HG02798 (cell line): ENCODE measurements around the gene CYGB.
A peak's percentile ranks its signal among the peaks of the same experiment; 100 is the strongest.

Experiments used
- ATAC-seq: cut with Tn5 transposase; IDR thresholded peaks from one replicate; pipeline ENCODE4 v1.9.1; 2021; ENCODE audit warnings: mild to moderate bottlenecking; ENCODE audit not compliant: unreplicated experiment, poor library complexity

The CYGB gene

GRCh38 chr17:76553178-76553908 lies 15.8 kb upstream of the CYGB start:
- ATAC-seq, result no peak

- ATAC-seq, result no peak
Observed at GRCh38 chr17:76551685-76552084, 14.2 kb upstream of the CYGB start.

GRCh38 chr17:76550712-76551615 lies 13.5 kb upstream of the CYGB start:
- ATAC-seq, result no peak

- ATAC-seq, result no peak
Observed at GRCh38 chr17:76549539-76549938, 12.0 kb upstream of the CYGB start.

GRCh38 chr17:76549215-76549518 lies 11.7 kb upstream of the CYGB start:
- ATAC-seq, result no peak

- no peak for ATAC-seq
Observed at GRCh38 chr17:76548378-76549214, 11.1 kb upstream of the CYGB start.

GRCh38 chr17:76547642-76548202 lies 10.2 kb upstream of the CYGB start:
- peak; percentile 9 for ATAC-seq

GRCh38 chr17:76547183-76547641 lies 9.7 kb upstream of the CYGB start:
- peak; percentile 50 for ATAC-seq

GRCh38 chr17:76546556-76547182 lies 9.2 kb upstream of the CYGB start:
- no peak for ATAC-seq

- ATAC-seq, result no peak
Observed at GRCh38 chr17:76545918-76546555, 8.5 kb upstream of the CYGB start.

- ATAC-seq, result no peak
Observed at GRCh38 chr17:76544546-76545365, 7.2 kb upstream of the CYGB start.

GRCh38 chr17:76543826-76544545 lies 6.5 kb upstream of the CYGB start:
- ATAC-seq, result no peak

- no peak for ATAC-seq
Observed at GRCh38 chr17:76543482-76543825, 5.9 kb upstream of the CYGB start.

- ATAC-seq, result no peak
Observed at GRCh38 chr17:76542984-76543383, 5.5 kb upstream of the CYGB start.

GRCh38 chr17:76542566-76542971 lies 5.1 kb upstream of the CYGB start:
- ATAC-seq, result no peak

- ATAC-seq, result no peak
Observed at GRCh38 chr17:76541739-76542454, 4.4 kb upstream of the CYGB start.
